Astrocyte of the spinal cord (primary cell): ENCODE results near the gene IFITM2.
A peak's percentile ranks its signal among the peaks of the same experiment; 100 is the strongest.

Source experiments
- DNase-seq: peaks from one replicate; pipeline ENCODE4 v3.0.0; 2011; ENCODE audit warnings: low read depth, low spot score
- H3K4me3 ChIP-seq: 2 replicates; pipeline ENCODE4 v1.5.1; 2011; ENCODE audit warnings: low read depth, mild to moderate bottlenecking, low read length, moderate library complexity
- in situ Hi-C: cut with HindIII; loops from 2 replicates; pipeline ENCODE4 v1.10.0; 2017; ENCODE audit warnings: low sequenced_read_pairs
- TF ChIP-seq, protein P1 (sequence below): IDR thresholded peaks from 2 replicates; pipeline ENCODE4 v1.5.1; 2012; ENCODE audit warnings: low read depth, mild to moderate bottlenecking, low read length, inconsistent platforms

IFITM2 gene

GRCh38 chr11:287821-288477 lies 19.7 kb upstream of the IFITM2 start:
- peak overlapping the region; percentile 43 for H3K4me3 ChIP-seq
- in situ Hi-C loops, result no loop called here
- TF ChIP-seq, protein P1, sequence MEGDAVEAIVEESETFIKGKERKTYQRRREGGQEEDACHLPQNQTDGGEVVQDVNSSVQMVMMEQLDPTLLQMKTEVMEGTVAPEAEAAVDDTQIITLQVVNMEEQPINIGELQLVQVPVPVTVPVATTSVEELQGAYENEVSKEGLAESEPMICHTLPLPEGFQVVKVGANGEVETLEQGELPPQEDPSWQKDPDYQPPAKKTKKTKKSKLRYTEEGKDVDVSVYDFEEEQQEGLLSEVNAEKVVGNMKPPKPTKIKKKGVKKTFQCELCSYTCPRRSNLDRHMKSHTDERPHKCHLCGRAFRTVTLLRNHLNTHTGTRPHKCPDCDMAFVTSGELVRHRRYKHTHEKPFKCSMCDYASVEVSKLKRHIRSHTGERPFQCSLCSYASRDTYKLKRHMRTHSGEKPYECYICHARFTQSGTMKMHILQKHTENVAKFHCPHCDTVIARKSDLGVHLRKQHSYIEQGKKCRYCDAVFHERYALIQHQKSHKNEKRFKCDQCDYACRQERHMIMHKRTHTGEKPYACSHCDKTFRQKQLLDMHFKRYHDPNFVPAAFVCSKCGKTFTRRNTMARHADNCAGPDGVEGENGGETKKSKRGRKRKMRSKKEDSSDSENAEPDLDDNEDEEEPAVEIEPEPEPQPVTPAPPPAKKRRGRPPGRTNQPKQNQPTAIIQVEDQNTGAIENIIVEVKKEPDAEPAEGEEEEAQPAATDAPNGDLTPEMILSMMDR, result no peak
- no peak for DNase-seq

GRCh38 chr11:288478-289397 lies 18.9 kb upstream of the IFITM2 start, which contains the start of gene PGGHG:
PGGHG (plus strand) TSS chr11:289126; CDS start chr11:289817, 691 bp downstream.
- in situ Hi-C loops, result no loop called here
- peak within 1 kb of the TSS; percentile 43 for H3K4me3 ChIP-seq
- no peak for DNase-seq
- TF ChIP-seq, protein P1, result no peak

- TF ChIP-seq, protein P1, result no peak
- in situ Hi-C loops, result no loop called here
- DNase-seq, result no peak
- H3K4me3 ChIP-seq, result peak overlapping the region; percentile 37
These were observed 18.3 kb upstream of the IFITM2 start for GRCh38 chr11:289398-289711.

DNA sequence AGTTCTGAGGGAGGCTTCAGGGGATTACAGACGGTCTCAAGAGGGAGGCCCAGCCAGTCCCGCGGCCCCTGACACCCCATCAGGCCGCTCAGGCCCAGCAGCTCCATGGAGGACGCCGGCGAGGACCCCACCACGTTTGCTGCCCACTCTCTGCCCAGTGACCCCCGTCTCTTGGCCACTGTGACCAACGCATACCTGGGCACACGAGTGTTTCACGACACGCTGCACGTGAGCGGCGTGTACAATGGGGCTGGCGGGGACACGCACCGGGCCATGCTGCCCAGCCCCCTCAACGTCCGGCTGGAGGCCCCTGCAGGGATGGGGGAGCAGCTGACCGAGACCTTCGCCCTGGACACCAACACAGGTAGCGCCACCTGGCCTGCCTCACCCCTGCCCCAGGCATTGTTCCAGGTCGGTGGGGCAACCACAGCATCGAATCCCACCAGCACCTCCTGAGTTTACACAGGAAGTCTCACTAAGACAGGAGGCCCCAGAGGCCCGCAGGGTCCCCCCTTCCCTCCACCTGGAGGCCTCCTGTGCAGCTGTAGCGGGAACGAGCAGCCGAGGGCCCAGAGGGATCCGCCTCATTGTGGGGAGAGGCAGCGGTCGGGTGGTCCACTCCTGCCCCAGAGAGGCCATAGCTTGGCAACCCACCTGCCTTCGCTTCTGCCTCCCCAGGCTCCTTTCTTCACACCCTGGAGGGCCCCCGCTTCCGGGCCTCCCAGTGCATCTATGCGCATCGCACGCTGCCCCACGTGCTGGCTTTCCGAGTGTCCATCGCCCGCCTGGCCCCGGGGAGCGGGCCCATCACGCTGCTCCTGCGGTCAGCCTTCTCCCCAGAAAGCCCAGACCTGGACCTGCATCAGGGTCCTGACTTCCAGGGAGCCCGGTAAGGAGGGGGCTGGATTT lies 17.6 kb upstream of the IFITM2 start:
- peak overlapping the region; percentile 37 for H3K4me3 ChIP-seq
- DNase-seq, result no peak
- in situ Hi-C loops, result no loop called here
- TF ChIP-seq, protein P1, result no peak

DNA sequence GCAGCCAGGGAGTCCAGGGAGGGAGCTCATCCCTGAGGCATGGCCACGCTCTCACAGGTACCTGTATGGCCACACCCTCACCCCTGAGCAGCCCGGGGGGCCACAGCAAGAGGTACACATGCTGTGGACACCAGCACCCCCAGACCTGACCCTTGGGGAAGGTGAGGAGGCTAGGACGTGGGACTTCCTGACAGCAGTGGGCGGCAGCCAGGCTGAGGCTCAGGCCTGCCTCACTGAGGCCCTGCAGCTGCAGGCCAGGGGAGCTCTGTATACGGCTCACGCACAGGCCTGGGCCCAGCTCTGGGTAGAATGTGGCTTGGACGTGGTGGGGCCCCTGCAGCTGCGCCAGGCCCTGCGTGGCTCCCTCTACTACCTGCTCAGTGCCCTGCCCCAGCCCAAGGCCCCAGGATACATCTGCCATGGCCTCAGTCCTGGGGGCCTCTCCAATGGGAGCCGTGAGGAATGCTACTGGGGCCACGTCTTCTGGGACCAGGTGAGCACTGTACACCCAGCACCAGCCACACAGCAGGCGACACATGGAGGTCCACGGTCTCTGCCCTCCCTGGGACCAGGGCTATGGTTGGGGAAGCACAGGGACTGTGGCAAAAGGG lies 16.9 kb upstream of the IFITM2 start:
- no peak for DNase-seq
- H3K4me3 ChIP-seq, result no peak overlapping the region
- in situ Hi-C loops, result no loop called here
- TF ChIP-seq, protein P1, result no peak
